Keratinocyte (primary cell): Measurements from ENCODE around the gene ANKRD13D. TPM values are rescaled to one million over a fixed set of nuclear protein-coding genes. Genes with fewer than 3 reads are reported as not detected.
A peak's percentile ranks its signal among the peaks of the same experiment; 100 is the strongest.
"Not testable (repeated sequence)": the region's sequence is repeated elsewhere in the genome, so short reads cannot be mapped to it uniquely, and the experiment has no call there.

ENCODE experiments used
- DNase-seq: peaks from one replicate; pipeline ENCODE4 v3.0.0-alpha.2; 2011; ENCODE audit warnings: low read depth, missing footprints, low spot score
- FAIRE-seq: peaks from 2 replicates; lab custom pipeline; 2011; peaks lifted over from hg19 to GRCh38; lab: Jason Lieb, UNC
- H2AFZ ChIP-seq: 2 replicates; pipeline ENCODE4 v1.6.0; 2012; ENCODE audit warnings: low read length, control low read depth, inconsistent platforms; ENCODE audit not compliant: control insufficient read depth
- H3K27ac ChIP-seq: 2 replicates; pipeline ENCODE4 v1.5.1; 2011; ENCODE audit warnings: low read length; ENCODE audit not compliant: control insufficient read depth, insufficient read depth
- H3K27me3 ChIP-seq: 3 replicates; pipeline ENCODE4 v1.6.0; 2011; ENCODE audit warnings: low read length; ENCODE audit not compliant: control insufficient read depth, insufficient read depth; ENCODE audit errors: extremely low read depth
- H3K36me3 ChIP-seq, 2 experiments: 2 replicates in 1 of 2; 3 replicates in 1 of 2; pipeline ENCODE4 v1.5.1; 2011; ENCODE audit warnings: low read length in 2 of 2, mild to moderate bottlenecking in 1 of 2; ENCODE audit not compliant: control insufficient read depth in 2 of 2, insufficient read depth in 2 of 2; ENCODE audit errors: extremely low read depth in 1 of 2
- H3K4me1 ChIP-seq: 3 replicates; pipeline ENCODE4 v1.5.1; 2011; ENCODE audit warnings: low read length; ENCODE audit not compliant: control insufficient read depth, insufficient read depth; ENCODE audit errors: extremely low read depth
- H3K4me2 ChIP-seq: 3 replicates; pipeline ENCODE4 v1.6.0; 2011; ENCODE audit warnings: low read depth, low read length; ENCODE audit not compliant: control insufficient read depth, insufficient read depth; ENCODE audit errors: extremely low read depth
- H3K4me3 ChIP-seq, 3 experiments: fragments of 200-600 bp in 1 of 3; sonication (generic) in 1 of 3; 2 replicates in 2 of 3; 3 replicates in 1 of 3; pipeline ENCODE4 v1.5.1; 2011 to 2016; ENCODE audit warnings: low read length in 3 of 3, mild to moderate bottlenecking in 3 of 3, control low read depth in 2 of 3, inconsistent platforms in 1 of 3, low read depth in 1 of 3, mixed read lengths in 1 of 3, mixed run types in 1 of 3, moderate library complexity in 1 of 3; ENCODE audit not compliant: control insufficient read depth in 2 of 3, insufficient read depth in 2 of 3; ENCODE audit errors: extremely low read depth in 1 of 3
- H3K79me2 ChIP-seq: 2 replicates; pipeline ENCODE4 v1.6.0; 2012; ENCODE audit warnings: low read length; ENCODE audit not compliant: control insufficient read depth, insufficient read depth
- H3K9ac ChIP-seq: 3 replicates; pipeline ENCODE4 v1.6.0; 2011; ENCODE audit warnings: low read length; ENCODE audit not compliant: control insufficient read depth, insufficient read depth; ENCODE audit errors: extremely low read depth
- H3K9me1 ChIP-seq: 3 replicates; pipeline ENCODE4 v1.6.0; 2011; ENCODE audit warnings: low read length; ENCODE audit not compliant: control insufficient read depth, insufficient read depth; ENCODE audit errors: extremely low read depth
- H3K9me3 ChIP-seq: 2 replicates; pipeline ENCODE4 v1.5.1; 2012; ENCODE audit warnings: low read depth, low read length; ENCODE audit not compliant: control insufficient read depth
- H4K20me1 ChIP-seq: 3 replicates; pipeline ENCODE4 v1.6.0; 2011; ENCODE audit warnings: low read length; ENCODE audit not compliant: control insufficient read depth, insufficient read depth; ENCODE audit errors: extremely low read depth
- CTCF ChIP-seq, 3 experiments: IDR thresholded peaks in 1 of 3; conservative IDR thresholded peaks in 1 of 3; optimal IDR thresholded peaks in 1 of 3; 2 replicates in 2 of 3; 3 replicates in 1 of 3; pipeline versions ENCODE3 to v1.5.1; 2011; ENCODE audit warnings: low read length in 3 of 3, mild to moderate bottlenecking in 3 of 3, moderate library complexity in 2 of 3, control low read depth in 1 of 3, inconsistent platforms in 1 of 3; ENCODE audit not compliant: insufficient read depth in 2 of 3; ENCODE audit errors: extremely low read depth in 1 of 3
- EZH2 ChIP-seq: IDR thresholded peaks from one replicate; pipeline ENCODE4 v1.6.1; 2012; ENCODE audit warnings: inconsistent platforms, mild to moderate bottlenecking, low read length, moderate library complexity
- dilution Hi-C: fragments of 300-500 bp; cut with MboI; formaldehyde crosslinking; loops from one replicate; pipeline ENCODE4 v1.7.0; 2020; ENCODE audit warnings: low sequenced_read_pairs; ENCODE audit not compliant: extremely low pct_ligation_motif_present
- polyA plus RNA-seq, 5 experiments: library from polyadenylated mRNA; depleted of rRNA in 3 of 5; stranded (reverse) in 3 of 5; stranded (forward) in 1 of 5; unstranded in 1 of 5; fragments of >200 nt; gene quantifications; 1 replicate in 1 of 5; 2 replicates in 3 of 5; 3 replicates in 1 of 5; pipeline versions ENCODE4 v1.2.1 to v1.2.3, GENCODE V29; 2011 to 2012; ENCODE audit warnings: missing spikeins in 2 of 5, low read depth in 1 of 5, low replicate concordance in 1 of 5

ANKRD13D gene
- polyA plus RNA-seq, 1 donor (not counting 4 experiments of a cell fraction or from before 2014, with no cell fraction given) = 25.0 TPM

- DNase-seq (no peak), FAIRE-seq (no peak)
- TF ChIP-seq CTCF (optimal IDR thresholded peaks at IDR 0.05 in 1 of 3, IDR thresholded peaks at IDR 0.05 in 1 of 3, conservative IDR thresholded peaks at IDR 0.05 in 1 of 3; ENCODE audit: extremely low read depth in 1 of 3, insufficient read depth in 2 of 3, low read length in 3 of 3) (no peak), EZH2 (no peak)
- Histone ChIP-seq H3K27me3 (no peaks in the 10 kb centered on the region), H3K36me3 (peaks cover 0 to 4% of the 10 kb centered on the region in 2 experiments), H3K27ac (peak overlapping the region; percentile 58), H3K79me2 (peaks cover 5% of the 10 kb centered on the region), H3K4me1 (peaks cover 30% of the 10 kb centered on the region), H3K9me3 (no peaks in the 10 kb centered on the region), H3K9ac (peak overlapping the region; percentile 80), H3K4me2 (peak overlapping the region; percentile 100), H4K20me1 (no peaks in the 10 kb centered on the region), H2AFZ (peak overlapping the region; percentile 94), H3K9me1 (no peaks in the 10 kb centered on the region), H3K4me3 (peak overlapping the region; percentile 81 to 94 (median 82))
- dilution Hi-C loops = no loop called here
Observed at GRCh38 chr11:67317888-67318555, 28.9 kb downstream of the ANKRD13D start.

DNA sequence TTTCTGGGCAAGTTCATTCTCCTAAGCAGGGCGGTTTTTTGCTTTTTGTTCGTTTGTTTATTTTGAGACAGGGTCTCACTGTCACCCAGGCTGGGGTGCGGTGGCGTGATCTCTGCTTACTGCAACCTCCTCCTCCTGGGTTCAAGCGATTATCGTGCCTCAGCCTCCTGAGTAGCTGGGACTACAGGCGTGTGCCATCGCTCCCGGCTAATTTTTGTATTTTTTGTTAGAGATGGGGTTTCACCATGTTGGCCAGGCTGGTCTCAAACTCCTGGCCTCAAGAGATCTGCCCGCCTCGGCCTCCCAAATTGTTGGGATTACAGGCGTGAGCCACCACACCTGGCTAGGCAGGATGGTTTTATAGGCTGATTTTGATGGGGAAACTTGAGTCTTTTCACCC, 29.8 kb downstream of the ANKRD13D start:
- H3K79me2 ChIP-seq, FAIRE-seq, H4K20me1 ChIP-seq, H3K9me3 ChIP-seq, H3K36me3 ChIP-seq, DNase-seq, H2AFZ ChIP-seq, H3K9me1 ChIP-seq, H3K9ac ChIP-seq, H3K27ac ChIP-seq, H3K27me3 ChIP-seq, dilution Hi-C loops: not testable (repeated sequence)
- H3K4me3 ChIP-seq = peak overlapping the region in 2 of 3 experiments; percentile 81 to 94
- peaks cover 22% of the 10 kb centered on the region for H3K4me1 ChIP-seq
- H3K4me2 ChIP-seq = peak overlapping the region; percentile 100

GRCh38 chr11:67320011-67320410, 30.9 kb downstream of the ANKRD13D start:
- no peak overlapping the region for H3K27ac ChIP-seq
- dilution Hi-C loops = no loop called here

More at GRCh38 chr11:67320011-67320410, 30.9 kb downstream of the ANKRD13D start:
- H3K9me3 ChIP-seq = no peaks in the 10 kb centered on the region
- peaks cover 0 to 4% of the 10 kb centered on the region in 2 experiments for H3K36me3 ChIP-seq
- no peak overlapping the region for H3K9ac ChIP-seq
- DNase-seq = no peak
- peaks cover 5% of the 10 kb centered on the region for H3K79me2 ChIP-seq
- FAIRE-seq = no peak
- H3K4me1 ChIP-seq = peaks cover 20% of the 10 kb centered on the region
- no peak overlapping the region for H3K4me3 ChIP-seq
- no peak overlapping the region for H3K4me2 ChIP-seq
- H3K27me3 ChIP-seq = no peaks in the 10 kb centered on the region
- H3K9me1 ChIP-seq = no peaks in the 10 kb centered on the region
- no peaks in the 10 kb centered on the region for H4K20me1 ChIP-seq
- TF ChIP-seq EZH2 = no peak
- TF ChIP-seq CTCF (optimal IDR thresholded peaks at IDR 0.05 in 1 of 3, IDR thresholded peaks at IDR 0.05 in 1 of 3, conservative IDR thresholded peaks at IDR 0.05 in 1 of 3; ENCODE audit: extremely low read depth in 1 of 3, insufficient read depth in 2 of 3, low read length in 3 of 3) = no peak
- H2AFZ ChIP-seq = no peak overlapping the region
